SK-N-SH treated with all-trans-retinoic acid at 6 μM for 48 hours (cell line): ENCODE results near the gene TRPM1.

ENCODE experiments used
- ATAC-seq: fragments of 200-7000 bp; cut with Tn5 transposase; 3 replicates; pipeline ENCODE4 v1.9.1; 2020; ENCODE audit warnings: mild to moderate bottlenecking, moderate library complexity
- ARNTL ChIP-seq: fragments of 450-650 bp; formaldehyde crosslinking; IDR thresholded peaks from 2 replicates; pipeline ENCODE4 v1.5.0; 2020; ENCODE audit warnings: low read depth, mild to moderate bottlenecking, moderate library complexity, borderline replicate concordance
- BACH2 ChIP-seq: fragments of 250-450 bp; sonication (Bioruptor Pico); IDR thresholded peaks from 2 replicates; pipeline ENCODE4 v1.9.0; 2021; ENCODE audit warnings: mild to moderate bottlenecking, borderline replicate concordance
- CREB5 ChIP-seq: fragments of 250-450 bp; sonication (Bioruptor Pico); IDR thresholded peaks from 2 replicates; pipeline ENCODE4 v1.5.1; 2020; ENCODE audit warnings: low read depth, mild to moderate bottlenecking, moderate library complexity
- CSDC2 ChIP-seq: fragments of 250-450 bp; sonication (Bioruptor Pico); IDR thresholded peaks from 2 replicates; pipeline ENCODE4 v1.5.0; 2020; ENCODE audit warnings: mild to moderate bottlenecking, moderate library complexity
- CSRNP3 ChIP-seq: fragments of 250-450 bp; sonication (Bioruptor Pico); IDR thresholded peaks from 2 replicates; pipeline ENCODE4 v1.5.1; 2021; ENCODE audit warnings: mild to moderate bottlenecking, moderate library complexity
- ESRRG ChIP-seq: fragments of 250-450 bp; sonication (Bioruptor Pico); IDR thresholded peaks from 2 replicates; pipeline ENCODE4 v1.6.1; 2021; ENCODE audit warnings: mild to moderate bottlenecking
- GLIS3 ChIP-seq: fragments of 250-450 bp; sonication (Bioruptor Pico); IDR thresholded peaks from 2 replicates; pipeline ENCODE4 v1.5.0; 2020; ENCODE audit warnings: mild to moderate bottlenecking, moderate library complexity
- OSR1 ChIP-seq: fragments of 250-450 bp; sonication (Bioruptor Pico); IDR thresholded peaks from 2 replicates; pipeline ENCODE4 v1.8.0; 2022; ENCODE audit warnings: moderate library complexity, mild to moderate bottlenecking, inconsistent platforms
- PATZ1 ChIP-seq: fragments of 250-450 bp; sonication (Bioruptor Pico); IDR thresholded peaks from 2 replicates; pipeline ENCODE4 v1.8.0; 2020; ENCODE audit warnings: mild to moderate bottlenecking, moderate library complexity, borderline replicate concordance
- POU6F1 ChIP-seq: fragments of 250-450 bp; sonication (Bioruptor Pico); IDR thresholded peaks from 2 replicates; pipeline ENCODE4 v1.8.0; 2021; ENCODE audit warnings: low read depth, mild to moderate bottlenecking, moderate library complexity, borderline replicate concordance
- PPARA ChIP-seq: fragments of 250-450 bp; sonication (Bioruptor Pico); IDR thresholded peaks from 2 replicates; pipeline ENCODE4 v1.5.0; 2020; ENCODE audit warnings: mild to moderate bottlenecking, borderline replicate concordance
- TOX ChIP-seq: fragments of 250-450 bp; sonication (Bioruptor Pico); IDR thresholded peaks from 2 replicates; pipeline ENCODE4 v1.8.0; 2021; ENCODE audit warnings: mild to moderate bottlenecking, moderate library complexity, borderline replicate concordance
- TSHZ2 ChIP-seq: fragments of 250-450 bp; sonication (Bioruptor Pico); IDR thresholded peaks from 2 replicates; pipeline ENCODE4 v1.5.0; 2020; ENCODE audit warnings: mild to moderate bottlenecking, moderate library complexity
- ZC3H10 ChIP-seq: fragments of 250-450 bp; sonication (Bioruptor Pico); IDR thresholded peaks from 2 replicates; pipeline ENCODE4 v1.5.1; 2021; ENCODE audit warnings: mild to moderate bottlenecking, moderate library complexity
- ZFP3 ChIP-seq: fragments of 250-450 bp; sonication (Bioruptor Pico); IDR thresholded peaks from 2 replicates; pipeline ENCODE4 v1.5.0; 2020; ENCODE audit warnings: mild to moderate bottlenecking, moderate library complexity
- ZFP30 ChIP-seq: fragments of 450-650 bp; formaldehyde crosslinking; IDR thresholded peaks from 2 replicates; pipeline ENCODE4 v1.5.0; 2022; ENCODE audit warnings: mild to moderate bottlenecking, moderate library complexity
- ZNF565 ChIP-seq: fragments of 450-650 bp; formaldehyde crosslinking; conservative IDR thresholded peaks from 2 replicates; pipeline ENCODE4 v1.5.0; 2020; ENCODE audit warnings: low read depth, mild to moderate bottlenecking, moderate library complexity
- ZNF70 ChIP-seq: fragments of 450-650 bp; formaldehyde crosslinking; IDR thresholded peaks from 2 replicates; pipeline ENCODE4 v1.5.0; 2020; ENCODE audit warnings: mild to moderate bottlenecking, moderate library complexity
- ZNF8 ChIP-seq: fragments of 450-650 bp; formaldehyde crosslinking; IDR thresholded peaks from 2 replicates; pipeline ENCODE4 v1.5.0; 2020; ENCODE audit warnings: mild to moderate bottlenecking, moderate library complexity

TRPM1 gene

GRCh38 chr15:31004220-31004733, 97.2 kb downstream of the TRPM1 start:
- ATAC-seq, result no peak
- TF ChIP-seq ZC3H10, result no peak
- TF ChIP-seq PPARA, result no peak
- no peak for TF ChIP-seq ZFP3 (CRISPR knock-in tag)
- TF ChIP-seq ZNF70 (CRISPR knock-in tag), result no peak
- TF ChIP-seq ZNF565, result no peak
- TF ChIP-seq CSRNP3 (CRISPR knock-in tag), result no peak
- no peak for TF ChIP-seq PATZ1
- TF ChIP-seq CREB5 (CRISPR knock-in tag), result no peak
- TF ChIP-seq ZFP30 (CRISPR knock-in tag), result no peak
- TF ChIP-seq ZNF8 (CRISPR knock-in tag), result no peak
- no peak for TF ChIP-seq GLIS3 (CRISPR knock-in tag)
- TF ChIP-seq POU6F1 (CRISPR knock-in tag), result no peak

- no peak for ATAC-seq
- no peak for TF ChIP-seq GLIS3 (CRISPR knock-in tag)
- TF ChIP-seq ZNF70 (CRISPR knock-in tag), result no peak
- no peak for TF ChIP-seq POU6F1 (CRISPR knock-in tag)
- no peak for TF ChIP-seq ZNF8 (CRISPR knock-in tag)
- TF ChIP-seq ARNTL (CRISPR knock-in tag), result no peak
Observed at GRCh38 chr15:31001702-31002101, 99.8 kb downstream of the TRPM1 start.

GRCh38 chr15:30999729-31000128, 101.8 kb downstream of the TRPM1 start:
- ATAC-seq, result no peak
- no peak for TF ChIP-seq ZFP3 (CRISPR knock-in tag)
- TF ChIP-seq BACH2 (CRISPR knock-in tag), result no peak
- TF ChIP-seq TOX (CRISPR knock-in tag), result no peak
- TF ChIP-seq ZC3H10, result no peak
- no peak for TF ChIP-seq ESRRG (CRISPR knock-in tag)
- no peak for TF ChIP-seq ARNTL (CRISPR knock-in tag)
- TF ChIP-seq OSR1 (CRISPR knock-in tag), result no peak
- no peak for TF ChIP-seq CSRNP3 (CRISPR knock-in tag)
- TF ChIP-seq POU6F1 (CRISPR knock-in tag), result no peak
- no peak for TF ChIP-seq CSDC2 (CRISPR knock-in tag)
- no peak for TF ChIP-seq ZNF565
- no peak for TF ChIP-seq GLIS3 (CRISPR knock-in tag)
- TF ChIP-seq PATZ1, result no peak
- no peak for TF ChIP-seq ZFP30 (CRISPR knock-in tag)
- no peak for TF ChIP-seq ZNF8 (CRISPR knock-in tag)
- TF ChIP-seq TSHZ2, result no peak
- no peak for TF ChIP-seq PPARA
